HG03108 (cell line): ENCODE results near the gene SYT14.
"Not testable (repeated sequence)": the region's sequence is repeated elsewhere in the genome, so short reads cannot be mapped to it uniquely, and the experiment has no call there.

Experiments
- ATAC-seq: cut with Tn5 transposase; IDR thresholded peaks from one replicate; pipeline ENCODE4 v1.9.1; 2021; ENCODE audit warnings: moderate library complexity; ENCODE audit not compliant: unreplicated experiment

Gene SYT14

GRCh38 chr1:210112906-210113305, 174.9 kb downstream of the SYT14 start:
- ATAC-seq = not testable (repeated sequence)

GRCh38 chr1:210117198-210117597, 179.2 kb downstream of the SYT14 start:
- no peak for ATAC-seq

- ATAC-seq = no peak
Measured at GRCh38 chr1:210117681-210118170, 179.7 kb downstream of the SYT14 start.

- ATAC-seq = no peak
Measured at GRCh38 chr1:210123383-210123782, 185.4 kb downstream of the SYT14 start.

GRCh38 chr1:210123924-210124589, 186.0 kb downstream of the SYT14 start:
- ATAC-seq = no peak

- ATAC-seq = no peak
Measured at GRCh38 chr1:210124736-210125135, 186.7 kb downstream of the SYT14 start.

GRCh38 chr1:210125143-210125542, 187.1 kb downstream of the SYT14 start:
- no peak for ATAC-seq

GRCh38 chr1:210129092-210129491, 191.1 kb downstream of the SYT14 start:
- no peak for ATAC-seq

- peak; percentile 59 for ATAC-seq
Measured at GRCh38 chr1:210129759-210130158, 191.7 kb downstream of the SYT14 start.

- ATAC-seq = no peak
Measured at GRCh38 chr1:210132582-210132981, 194.6 kb downstream of the SYT14 start.

GRCh38 chr1:210143465-210144062, 205.5 kb downstream of the SYT14 start:
- ATAC-seq = no peak

GRCh38 chr1:210144736-210145135, 206.7 kb downstream of the SYT14 start:
- no peak for ATAC-seq

- ATAC-seq = no peak
Measured at GRCh38 chr1:210151052-210151672, 213.1 kb downstream of the SYT14 start.

- no peak for ATAC-seq
Measured at GRCh38 chr1:210159211-210159610, 221.2 kb downstream of the SYT14 start.

GRCh38 chr1:210170220-210170619, 232.2 kb downstream of the SYT14 start:
- ATAC-seq = no peak

GRCh38 chr1:210174133-210174532, 236.1 kb downstream of the SYT14 start:
- ATAC-seq = no peak

- ATAC-seq = no peak
Measured at GRCh38 chr1:210185063-210185462, 247.0 kb downstream of the SYT14 start.

- not testable (repeated sequence) for ATAC-seq
Measured at GRCh38 chr1:210187849-210188606, 250.0 kb downstream of the SYT14 start.

- ATAC-seq = no peak
Measured at GRCh38 chr1:210189426-210189825, 251.4 kb downstream of the SYT14 start.

- ATAC-seq = no peak
Measured at GRCh38 chr1:210195635-210196160, 257.7 kb downstream of the SYT14 start.

GRCh38 chr1:210196266-210196665, 258.2 kb downstream of the SYT14 start:
- not testable (repeated sequence) for ATAC-seq
